GM12872 (cell line): ENCODE measurements around the gene GPR37.

Experiments used
- TF ChIP-seq, protein P1 (sequence below): IDR thresholded peaks from 3 replicates; pipeline ENCODE4 v1.5.1; 2011; ENCODE audit warnings: low read depth, mild to moderate bottlenecking, low read length, moderate library complexity; ENCODE audit not compliant: insufficient read depth

GPR37 gene

DNA sequence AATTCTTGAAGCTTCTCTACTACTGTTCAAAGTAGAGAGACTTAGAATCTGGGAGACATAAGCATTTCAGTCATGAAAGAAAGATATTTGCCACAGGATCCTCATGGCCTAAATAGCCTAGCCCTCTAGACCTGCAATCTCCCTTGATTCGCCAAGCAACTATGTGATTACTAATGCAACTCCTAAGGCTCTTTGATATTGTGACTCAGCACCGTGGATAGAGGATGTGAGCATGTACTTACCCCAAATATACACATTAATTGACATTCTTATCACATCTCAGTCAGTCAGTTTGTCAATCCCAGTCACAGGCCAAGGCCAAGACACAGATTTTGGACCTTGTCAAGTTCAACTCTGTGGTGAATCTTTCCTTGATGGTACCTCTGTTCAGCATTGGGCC is 42.6 kb downstream of the GPR37 start:
- TF ChIP-seq, protein P1, sequence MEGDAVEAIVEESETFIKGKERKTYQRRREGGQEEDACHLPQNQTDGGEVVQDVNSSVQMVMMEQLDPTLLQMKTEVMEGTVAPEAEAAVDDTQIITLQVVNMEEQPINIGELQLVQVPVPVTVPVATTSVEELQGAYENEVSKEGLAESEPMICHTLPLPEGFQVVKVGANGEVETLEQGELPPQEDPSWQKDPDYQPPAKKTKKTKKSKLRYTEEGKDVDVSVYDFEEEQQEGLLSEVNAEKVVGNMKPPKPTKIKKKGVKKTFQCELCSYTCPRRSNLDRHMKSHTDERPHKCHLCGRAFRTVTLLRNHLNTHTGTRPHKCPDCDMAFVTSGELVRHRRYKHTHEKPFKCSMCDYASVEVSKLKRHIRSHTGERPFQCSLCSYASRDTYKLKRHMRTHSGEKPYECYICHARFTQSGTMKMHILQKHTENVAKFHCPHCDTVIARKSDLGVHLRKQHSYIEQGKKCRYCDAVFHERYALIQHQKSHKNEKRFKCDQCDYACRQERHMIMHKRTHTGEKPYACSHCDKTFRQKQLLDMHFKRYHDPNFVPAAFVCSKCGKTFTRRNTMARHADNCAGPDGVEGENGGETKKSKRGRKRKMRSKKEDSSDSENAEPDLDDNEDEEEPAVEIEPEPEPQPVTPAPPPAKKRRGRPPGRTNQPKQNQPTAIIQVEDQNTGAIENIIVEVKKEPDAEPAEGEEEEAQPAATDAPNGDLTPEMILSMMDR, result no peak

DNA sequence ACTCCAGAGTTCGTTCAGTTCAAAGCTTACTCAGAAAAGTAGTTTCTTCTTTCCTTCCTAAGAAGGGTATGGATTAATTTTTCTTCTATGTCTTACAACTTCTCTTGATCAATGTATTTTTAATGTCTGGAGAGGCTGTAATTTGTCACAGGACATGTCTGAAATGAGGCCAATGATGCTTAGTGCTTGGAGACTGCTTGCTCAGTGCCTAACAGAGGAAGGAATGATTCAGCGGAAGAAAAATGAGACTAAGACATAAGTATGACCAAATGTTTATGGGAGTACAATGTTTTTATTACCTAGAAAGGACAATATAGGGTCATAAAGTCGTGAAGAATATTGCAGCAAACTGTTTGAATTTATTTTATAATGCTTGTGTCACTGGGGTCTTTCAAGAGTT is 43.3 kb downstream of the GPR37 start:
- TF ChIP-seq, protein P1, result no peak

DNA sequence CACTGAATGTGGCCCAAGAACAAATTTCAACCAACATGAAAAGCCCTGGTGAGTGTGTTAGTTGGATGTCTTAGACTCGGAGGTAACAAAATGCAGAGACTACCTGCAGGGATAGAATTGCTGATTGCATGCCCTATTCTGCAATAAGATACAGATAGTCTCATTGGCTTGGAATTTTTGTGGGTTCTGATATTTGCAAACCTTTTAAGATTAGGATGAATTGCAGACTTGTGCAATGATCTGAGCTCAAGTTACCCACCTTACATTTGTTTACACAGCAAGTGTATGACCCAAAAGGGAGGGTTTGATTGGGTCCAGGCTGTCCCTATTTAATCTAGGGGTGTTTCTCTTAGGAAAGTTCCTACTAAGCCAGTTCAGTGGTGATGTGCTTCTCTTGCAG is 45.4 kb downstream of the GPR37 start:
- TF ChIP-seq, protein P1, result no peak

DNA sequence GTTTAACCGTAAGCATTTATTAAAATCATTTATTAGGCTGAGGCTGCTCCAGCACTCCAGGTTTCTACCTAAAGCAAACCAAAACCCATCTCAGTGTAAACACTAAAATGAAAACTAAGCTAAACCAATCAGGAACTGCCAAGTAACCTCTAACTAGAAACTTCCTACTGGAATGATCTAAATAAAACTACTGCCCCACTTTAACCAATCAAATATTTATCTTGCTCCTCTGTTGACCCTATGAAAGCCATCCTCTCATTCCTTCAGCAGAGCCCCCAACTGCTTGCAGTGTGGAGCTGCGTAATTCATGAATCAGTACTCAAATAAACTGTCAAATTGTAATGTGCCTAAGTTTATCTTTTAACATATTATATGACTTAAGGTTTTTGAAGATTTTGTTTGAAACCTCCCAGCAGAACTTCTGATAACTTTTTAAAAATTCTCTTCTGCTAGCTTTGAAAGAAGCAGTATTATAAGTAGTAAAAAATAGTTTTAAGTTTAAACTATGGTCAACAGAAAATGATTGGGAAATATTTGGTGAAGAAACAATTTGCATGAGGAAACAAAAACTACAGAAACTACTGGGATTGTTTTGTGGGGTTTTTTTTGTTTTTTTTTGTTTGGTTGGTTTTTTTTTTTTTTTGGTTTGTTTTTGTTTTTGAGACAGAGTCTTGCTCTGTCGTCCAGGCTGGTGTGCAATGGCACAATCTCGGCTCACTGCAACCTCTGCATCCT is 47.4 kb downstream of the GPR37 start:
- TF ChIP-seq, protein P1, result no peak

DNA sequence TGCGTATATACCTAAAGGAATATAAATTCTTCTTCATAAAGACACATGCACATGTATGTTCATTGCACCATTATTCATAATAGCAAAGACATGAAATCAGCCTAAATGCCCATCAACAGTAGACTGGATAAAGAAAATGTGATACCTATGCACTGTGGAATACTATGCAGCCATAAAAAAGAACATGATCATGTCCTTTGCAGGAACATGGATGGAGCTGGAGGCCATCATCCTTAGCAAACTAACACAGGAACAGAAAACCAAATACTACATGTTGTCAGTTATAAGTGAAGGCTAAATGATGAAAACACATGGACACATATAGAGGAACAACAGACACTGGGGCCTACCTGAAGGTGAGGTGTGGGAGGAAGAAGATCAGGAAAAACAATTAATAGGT is 48.7 kb downstream of the GPR37 start:
- TF ChIP-seq, protein P1, result no peak

DNA sequence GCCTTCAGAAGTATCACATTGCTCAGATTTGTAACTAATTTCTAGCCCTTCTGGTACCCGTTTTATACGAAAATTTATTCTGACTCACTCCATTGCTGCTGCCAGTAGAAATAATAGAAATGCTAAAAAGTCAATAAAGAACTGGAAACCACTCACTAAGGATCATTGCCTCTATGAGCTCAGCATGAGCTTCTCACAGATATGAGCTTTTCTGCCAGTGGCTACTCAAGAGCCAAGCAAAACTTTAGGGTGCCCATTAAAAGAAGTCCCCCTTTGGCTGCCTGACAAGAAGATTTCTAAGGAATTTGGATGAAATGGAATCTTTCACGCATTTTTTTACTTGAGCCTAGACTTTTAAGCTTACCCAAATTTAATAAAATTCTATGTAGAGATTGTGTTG is 52.5 kb downstream of the GPR37 start:
- TF ChIP-seq, protein P1, result no peak

DNA sequence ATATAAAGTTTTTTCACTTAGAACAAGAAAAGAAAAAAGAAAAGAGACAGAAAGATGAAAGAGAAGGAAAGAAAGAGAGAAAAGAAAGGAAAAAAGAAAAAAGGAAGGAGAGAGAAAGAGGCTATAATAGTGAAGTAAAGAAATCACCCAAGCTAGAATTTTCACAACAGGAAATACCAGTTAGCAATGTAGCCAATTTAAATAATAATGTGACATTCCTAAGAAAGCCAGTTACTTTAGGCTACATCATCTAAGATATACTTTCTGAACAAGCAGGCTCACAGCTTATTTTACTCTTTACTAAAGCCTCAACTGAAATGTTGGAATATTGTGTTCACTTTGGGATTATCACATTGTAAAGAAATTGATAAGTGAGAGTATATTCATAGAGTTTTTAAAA is 53.6 kb downstream of the GPR37 start:
- TF ChIP-seq, protein P1, result no peak

DNA sequence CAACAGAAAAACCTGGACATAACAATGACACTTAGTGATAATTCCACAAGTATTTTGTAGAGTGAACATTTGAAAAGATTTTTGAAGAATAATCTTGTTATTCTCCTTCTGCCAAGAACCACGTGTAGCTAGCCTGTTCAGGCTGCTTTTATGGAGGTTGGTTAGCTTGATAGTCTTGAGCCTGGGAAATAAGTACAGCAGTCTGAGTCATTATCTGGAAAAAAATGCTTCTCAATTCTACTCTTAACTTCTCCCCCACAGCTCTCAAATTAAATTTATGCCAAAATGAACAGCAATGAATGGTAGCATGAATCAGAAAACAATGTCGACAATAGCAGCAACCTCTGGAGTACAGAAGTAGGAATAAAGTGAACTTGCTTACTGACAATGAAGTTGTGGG is 63.2 kb downstream of the GPR37 start:
- TF ChIP-seq, protein P1, result no peak
